GM12878 (cell line): ENCODE data around the gene METAP1D. TPM values are rescaled to one million over a fixed set of nuclear protein-coding genes. Genes with fewer than 3 reads are reported as not detected.
"Not testable (repeated sequence)": the region's sequence is repeated elsewhere in the genome, so short reads cannot be mapped to it uniquely, and the experiment has no call there.

Experiments
- ATAC-seq: fragments of 200-7000 bp; cut with Tn5 transposase; 3 replicates; pipeline ENCODE4 v1.9.1; 2020; ENCODE audit warnings: mild to moderate bottlenecking, moderate library complexity
- BruUV-seq: library from RNA; stranded (reverse); fragments of 400-500 nt; replicated peaks from 2 replicates; lab custom pipeline; 2021; lab: Mats Ljungman, UMichigan
- CTCF ChIA-PET: fragments of 300-600 bp; sonication (Branson Sonifier 250); formaldehyde crosslinking; extraction: SDS; loops from one replicate; lab custom pipeline; 2021; ENCODE audit warnings: inconsistent platforms; lab: Yijun Ruan, JAX
- POLR2A ChIA-PET: fragments of 350-600 bp; formaldehyde crosslinking; extraction: SDS; loops from one replicate; lab custom pipeline; 2021; ENCODE audit warnings: inconsistent platforms; lab: Charles Lee
- RAD21 ChIA-PET: fragments of 300-600 bp; sonication (Branson Sonifier 250); formaldehyde crosslinking; loops from one replicate; lab custom pipeline; 2023; ENCODE audit warnings: antibody characterized with exemption; ENCODE audit not compliant: unreplicated experiment; lab: Charles Lee
- SMC1A ChIA-PET: fragments of 300-600 bp; sonication (Branson Sonifier 250); formaldehyde crosslinking; loops from one replicate; lab custom pipeline; 2023; ENCODE audit not compliant: unreplicated experiment, uncharacterized antibody; lab: Charles Lee
- DNase-seq: peaks from one replicate; pipeline ENCODE4 v3.0.0-alpha.2; 2011; ENCODE audit warnings: low read depth, low spot score
- FAIRE-seq: peaks from 3 replicates; lab custom pipeline; 2011; peaks lifted over from hg19 to GRCh38; lab: Jason Lieb, UNC
- H2AFZ ChIP-seq: 2 replicates; pipeline ENCODE4 v1.6.0; 2011; ENCODE audit warnings: low read depth, low read length, control low read depth; ENCODE audit not compliant: control insufficient read depth
- H3K27ac ChIP-seq: 2 replicates; pipeline ENCODE4 v1.5.1; 2011; ENCODE audit warnings: control low read depth; ENCODE audit not compliant: control insufficient read depth, insufficient read depth
- H3K27me3 ChIP-seq, 2 experiments: replicated peaks in 1 of 2; 2 replicates each; pipeline versions ENCODE4 v1.6.0 to v1.6.1; 2011; ENCODE audit warnings: low read length in 1 of 2; ENCODE audit not compliant: control insufficient read depth in 2 of 2, insufficient read depth in 2 of 2
- H3K36me3 ChIP-seq, 2 experiments: 2 replicates each; pipeline ENCODE4 v1.5.1; 2011; ENCODE audit warnings: low read length in 1 of 2; ENCODE audit not compliant: control insufficient read depth in 2 of 2, insufficient read depth in 2 of 2
- H3K4me1 ChIP-seq: 2 replicates; pipeline ENCODE4 v1.6.1; 2011; ENCODE audit warnings: mild to moderate bottlenecking, low read length, moderate library complexity, mixed read lengths; ENCODE audit not compliant: control insufficient read depth, insufficient read depth
- H3K4me2 ChIP-seq: 2 replicates; pipeline ENCODE4 v1.6.0; 2011; ENCODE audit warnings: control low read depth; ENCODE audit not compliant: control insufficient read depth, insufficient read depth
- H3K4me3 ChIP-seq: fragments of 200-600 bp; sonication (generic); 2 replicates; pipeline ENCODE4 v1.5.1; 2016
- H3K79me2 ChIP-seq: 2 replicates; pipeline ENCODE4 v1.6.0; 2011; ENCODE audit warnings: low read length; ENCODE audit not compliant: control insufficient read depth, insufficient read depth
- H3K9ac ChIP-seq: 2 replicates; pipeline ENCODE4 v1.8.0; 2011; ENCODE audit warnings: low read length, control low read depth, mixed read lengths; ENCODE audit not compliant: control insufficient read depth, insufficient read depth
- H3K9me3 ChIP-seq: replicated peaks from 3 replicates; pipeline ENCODE4 v1.5.1; 2011; ENCODE audit warnings: mild to moderate bottlenecking, low read length; ENCODE audit not compliant: control insufficient read depth, insufficient read depth
- H4K20me1 ChIP-seq: 2 replicates; pipeline ENCODE4 v1.6.0; 2011; ENCODE audit not compliant: control insufficient read depth, insufficient read depth
- DPF2 ChIP-seq: fragments of 450-650 bp; IDR thresholded peaks from 2 replicates; pipeline ENCODE4 v1.6.1; 2017; ENCODE audit warnings: mild to moderate bottlenecking
- EED ChIP-seq: sonication (generic); IDR thresholded peaks from 2 replicates; pipeline ENCODE4 v1.6.1; 2016; ENCODE audit warnings: antibody characterized with exemption, low read depth
- HDGF ChIP-seq: fragments of 450-650 bp; IDR thresholded peaks from 2 replicates; pipeline ENCODE4 v1.6.1; 2016; ENCODE audit warnings: antibody characterized with exemption
- KLF5 ChIP-seq: fragments of 450-650 bp; IDR thresholded peaks from 2 replicates; pipeline ENCODE4 v1.6.1; 2014; ENCODE audit warnings: mild to moderate bottlenecking; ENCODE audit not compliant: partially characterized antibody
- RAD21 ChIP-seq: IDR thresholded peaks from 2 replicates; pipeline ENCODE4 v1.6.1; 2011; ENCODE audit warnings: mild to moderate bottlenecking, low read depth, low read length, moderate library complexity; ENCODE audit not compliant: insufficient read depth
- TCF3 ChIP-seq: IDR thresholded peaks from 2 replicates; pipeline ENCODE4 v1.6.1; 2012; ENCODE audit warnings: low read depth, mild to moderate bottlenecking, low read length, borderline replicate concordance; ENCODE audit not compliant: insufficient read depth
- TCF7 ChIP-seq: IDR thresholded peaks from 2 replicates; pipeline ENCODE4 v1.6.1; 2014; ENCODE audit warnings: antibody characterized with exemption, borderline replicate concordance
- WGBS: methylation state at CpG from one replicate; pipeline ENCODE4 v1.1.6; 2016; ENCODE audit warnings: low lambda C conversion rate; ENCODE audit not compliant: insufficient replicate concordance, insufficient coverage; ENCODE audit errors: missing lambda C conversion rate; 5-methylcytosine and 5-hydroxymethylcytosine counted together
- in situ Hi-C: fragments of 300-500 bp; cut with MboI; formaldehyde crosslinking; loops from 9 replicates; pipeline ENCODE4 v1.14.3; 2018; ENCODE audit warnings: mixed read lengths
- intact Hi-C: fragments of 100-400 bp; cut with micrococcal nuclease; formaldehyde crosslinking; loops from one replicate; pipeline ENCODE4 v1.14.2; 2022; ENCODE audit not compliant: unreplicated experiment
- polyA plus RNA-seq, 11 experiments: library from polyadenylated mRNA; depleted of rRNA in 4 of 11; unstranded in 6 of 11; stranded (reverse) in 5 of 11; fragments of >200 nt; fragmentation: Nextera tagmentation in 4 of 11; fragmentation: Illumina TruSeq in 1 of 11; extraction: Ambion mirVana in 4 of 11; extraction: Trizol in 1 of 11; gene quantifications; 1 replicate in 1 of 11; 2 replicates in 10 of 11; pipeline versions ENCODE4 v1.2.1 to v1.2.3, GENCODE V29; 2011 to 2016; ENCODE audit warnings: inconsistent platforms in 2 of 11, missing spikeins in 2 of 11, low read depth in 1 of 11
- total RNA-seq, 4 experiments: library from RNA; depleted of rRNA in 3 of 4; stranded (reverse); fragments of >200 nt in 3 of 4; fragmentation: Illumina TruSeq in 1 of 4; extraction: Trizol in 1 of 4; gene quantifications; 2 replicates each; pipeline versions ENCODE4 v1.2.1 to v1.2.3, GENCODE V29; 2013 to 2021
- TF ChIP-seq, protein P1 (sequence below), 3 experiments: IDR thresholded peaks in 2 of 3; conservative IDR thresholded peaks in 1 of 3; 2 replicates each; pipeline ENCODE4 v1.5.1; 2011; ENCODE audit warnings: low read depth in 3 of 3, low read length in 3 of 3, mild to moderate bottlenecking in 3 of 3, control low read depth in 2 of 3, moderate library complexity in 2 of 3, inconsistent platforms in 1 of 3, mixed read lengths in 1 of 3; ENCODE audit not compliant: control insufficient read depth in 2 of 3, insufficient read depth in 1 of 3; ENCODE audit errors: extremely low read depth in 1 of 3
- TF ChIP-seq, protein P2 (sequence below): fragments of 150-350 bp; IDR thresholded peaks from 2 replicates; pipeline ENCODE4 v1.6.1; 2016; ENCODE audit warnings: low read depth, low read length

The METAP1D gene
- total and polyA plus RNA-seq, 10 of the 15 experiments (the other 5 are each of a cell fraction or from before 2014, with no cell fraction given), result 4.5 to 12.1 (median 7.8) TPM

- TF ChIP-seq, protein P1, sequence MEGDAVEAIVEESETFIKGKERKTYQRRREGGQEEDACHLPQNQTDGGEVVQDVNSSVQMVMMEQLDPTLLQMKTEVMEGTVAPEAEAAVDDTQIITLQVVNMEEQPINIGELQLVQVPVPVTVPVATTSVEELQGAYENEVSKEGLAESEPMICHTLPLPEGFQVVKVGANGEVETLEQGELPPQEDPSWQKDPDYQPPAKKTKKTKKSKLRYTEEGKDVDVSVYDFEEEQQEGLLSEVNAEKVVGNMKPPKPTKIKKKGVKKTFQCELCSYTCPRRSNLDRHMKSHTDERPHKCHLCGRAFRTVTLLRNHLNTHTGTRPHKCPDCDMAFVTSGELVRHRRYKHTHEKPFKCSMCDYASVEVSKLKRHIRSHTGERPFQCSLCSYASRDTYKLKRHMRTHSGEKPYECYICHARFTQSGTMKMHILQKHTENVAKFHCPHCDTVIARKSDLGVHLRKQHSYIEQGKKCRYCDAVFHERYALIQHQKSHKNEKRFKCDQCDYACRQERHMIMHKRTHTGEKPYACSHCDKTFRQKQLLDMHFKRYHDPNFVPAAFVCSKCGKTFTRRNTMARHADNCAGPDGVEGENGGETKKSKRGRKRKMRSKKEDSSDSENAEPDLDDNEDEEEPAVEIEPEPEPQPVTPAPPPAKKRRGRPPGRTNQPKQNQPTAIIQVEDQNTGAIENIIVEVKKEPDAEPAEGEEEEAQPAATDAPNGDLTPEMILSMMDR (IDR thresholded peaks at IDR 0.05 in 2 of 3, conservative IDR thresholded peaks at IDR 0.05 in 1 of 3; ENCODE audit: control insufficient read depth in 2 of 3, extremely low read depth in 1 of 3, insufficient read depth in 1 of 3, low read depth in 3 of 3, low read length in 3 of 3), result no peak
- TF ChIP-seq TCF3 (no peak), DPF2 (no peak), EED (no peak), RAD21 (no peak), HDGF (no peak), KLF5 (no peak), TCF7 (no peak)
- TF ChIP-seq, protein P2, sequence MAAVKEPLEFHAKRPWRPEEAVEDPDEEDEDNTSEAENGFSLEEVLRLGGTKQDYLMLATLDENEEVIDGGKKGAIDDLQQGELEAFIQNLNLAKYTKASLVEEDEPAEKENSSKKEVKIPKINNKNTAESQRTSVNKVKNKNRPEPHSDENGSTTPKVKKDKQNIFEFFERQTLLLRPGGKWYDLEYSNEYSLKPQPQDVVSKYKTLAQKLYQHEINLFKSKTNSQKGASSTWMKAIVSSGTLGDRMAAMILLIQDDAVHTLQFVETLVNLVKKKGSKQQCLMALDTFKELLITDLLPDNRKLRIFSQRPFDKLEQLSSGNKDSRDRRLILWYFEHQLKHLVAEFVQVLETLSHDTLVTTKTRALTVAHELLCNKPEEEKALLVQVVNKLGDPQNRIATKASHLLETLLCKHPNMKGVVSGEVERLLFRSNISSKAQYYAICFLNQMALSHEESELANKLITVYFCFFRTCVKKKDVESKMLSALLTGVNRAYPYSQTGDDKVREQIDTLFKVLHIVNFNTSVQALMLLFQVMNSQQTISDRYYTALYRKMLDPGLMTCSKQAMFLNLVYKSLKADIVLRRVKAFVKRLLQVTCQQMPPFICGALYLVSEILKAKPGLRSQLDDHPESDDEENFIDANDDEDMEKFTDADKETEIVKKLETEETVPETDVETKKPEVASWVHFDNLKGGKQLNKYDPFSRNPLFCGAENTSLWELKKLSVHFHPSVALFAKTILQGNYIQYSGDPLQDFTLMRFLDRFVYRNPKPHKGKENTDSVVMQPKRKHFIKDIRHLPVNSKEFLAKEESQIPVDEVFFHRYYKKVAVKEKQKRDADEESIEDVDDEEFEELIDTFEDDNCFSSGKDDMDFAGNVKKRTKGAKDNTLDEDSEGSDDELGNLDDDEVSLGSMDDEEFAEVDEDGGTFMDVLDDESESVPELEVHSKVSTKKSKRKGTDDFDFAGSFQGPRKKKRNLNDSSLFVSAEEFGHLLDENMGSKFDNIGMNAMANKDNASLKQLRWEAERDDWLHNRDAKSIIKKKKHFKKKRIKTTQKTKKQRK, result no peak
Measured at GRCh38 chr2:171979103-171979502, 20.6 kb upstream of the METAP1D start (continued).

DNA sequence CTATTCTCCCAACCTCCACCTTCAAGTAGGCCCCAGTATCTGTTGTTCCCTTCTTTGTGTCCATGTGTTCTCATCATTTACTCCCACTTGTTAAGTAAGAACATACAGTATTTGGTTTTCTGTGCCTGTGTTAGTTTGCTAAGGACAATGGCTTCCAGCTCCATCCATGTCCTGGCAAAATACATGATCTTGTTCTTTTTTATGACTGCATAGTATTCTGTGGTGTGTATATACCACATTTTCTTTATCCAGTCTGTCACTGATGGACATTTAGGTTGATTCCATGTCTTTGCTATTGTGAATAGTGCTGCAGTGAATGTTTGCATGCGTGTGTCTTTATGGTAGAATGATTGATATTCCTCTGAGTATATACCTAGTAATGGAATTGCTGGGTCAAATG is 15.8 kb upstream of the METAP1D start:
- intact Hi-C loops, H3K36me3 ChIP-seq: not testable (repeated sequence)

More for the DNA sequence above, 15.8 kb upstream of the METAP1D start:
- H3K4me2 ChIP-seq, H3K4me1 ChIP-seq, in situ Hi-C loops, POLR2A ChIA-PET, H3K9me3 ChIP-seq, H3K27ac ChIP-seq, SMC1A ChIA-PET, H2AFZ ChIP-seq, H3K79me2 ChIP-seq, CTCF ChIA-PET, H3K9ac ChIP-seq, BruUV-seq, H3K4me3 ChIP-seq, H3K27me3 ChIP-seq, DNase-seq, ATAC-seq, H4K20me1 ChIP-seq, FAIRE-seq: not testable (repeated sequence)
- 95% methylated on average over 1 of the region's 1 CpG for WGBS
- RAD21 ChIA-PET, result interaction anchor here (1.1 kb wide), 1 partner anchor 174 kb away, joined by 3 read pairs; no protein-coding TSS in a partner anchor
